NCI-H510A treated with DMSO at 0.1 percent for 48 hours (cell line): Measurements from ENCODE around the gene MGMT.

Experiments used
- DNase-seq: peaks from one replicate; lab custom pipeline; 2025; lab: John Stamatoyannopoulos, UW

Gene MGMT

DNA sequence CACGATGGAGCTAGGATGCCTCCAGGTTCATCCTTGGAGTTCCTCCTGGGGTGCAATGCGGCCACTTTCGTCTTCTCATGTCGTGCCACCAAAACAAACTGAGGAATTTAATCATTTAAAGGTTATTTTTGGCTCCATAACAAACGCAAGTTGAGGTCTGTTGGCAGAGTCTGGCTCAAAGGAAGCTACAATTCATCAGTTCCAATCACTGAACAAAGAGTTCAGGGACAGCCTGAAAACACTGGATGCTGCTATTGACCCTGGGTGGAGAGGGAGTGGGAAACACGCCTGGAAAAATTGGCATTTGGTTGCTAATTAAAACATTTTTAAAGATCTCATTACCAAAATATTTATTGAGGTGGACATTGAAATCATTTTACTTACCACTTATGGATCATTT, 11.4 kb upstream of the MGMT start:
- DNase-seq, result no peak

DNA sequence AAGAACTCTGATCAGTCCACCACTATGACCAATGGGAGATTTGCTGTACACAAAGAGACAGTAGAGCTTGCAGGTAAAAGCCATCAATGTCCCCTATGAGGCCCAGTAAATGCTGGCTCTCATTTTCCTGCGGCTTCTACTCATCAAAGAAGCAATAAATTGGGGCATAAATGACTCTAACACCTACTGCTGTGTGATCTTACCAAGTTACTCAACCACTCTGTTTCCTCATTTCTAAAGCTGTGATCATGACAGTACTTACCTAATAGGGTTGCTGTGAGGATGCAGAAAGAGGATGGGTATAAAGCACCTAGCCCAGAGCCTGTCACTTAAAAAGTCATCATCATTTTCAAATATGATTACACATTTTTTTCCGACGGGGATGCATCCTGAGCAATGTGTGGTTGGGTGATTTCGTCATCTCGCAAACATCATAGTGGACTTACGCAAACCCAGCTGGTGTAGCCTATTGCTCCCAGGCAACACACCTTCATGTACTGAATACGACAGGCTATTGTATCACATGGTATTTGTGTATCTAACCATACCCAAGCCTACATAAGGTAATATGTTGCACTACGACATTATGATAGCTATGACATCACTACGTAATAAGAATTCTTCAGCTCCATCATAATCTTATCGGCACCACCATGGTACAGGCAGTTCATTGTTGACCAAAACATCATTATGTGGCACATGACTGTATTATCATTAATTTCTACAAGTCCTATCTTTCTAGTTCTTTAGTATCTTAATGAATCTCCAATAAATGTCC, 7.1 kb upstream of the MGMT start:
- DNase-seq, result no peak

DNA sequence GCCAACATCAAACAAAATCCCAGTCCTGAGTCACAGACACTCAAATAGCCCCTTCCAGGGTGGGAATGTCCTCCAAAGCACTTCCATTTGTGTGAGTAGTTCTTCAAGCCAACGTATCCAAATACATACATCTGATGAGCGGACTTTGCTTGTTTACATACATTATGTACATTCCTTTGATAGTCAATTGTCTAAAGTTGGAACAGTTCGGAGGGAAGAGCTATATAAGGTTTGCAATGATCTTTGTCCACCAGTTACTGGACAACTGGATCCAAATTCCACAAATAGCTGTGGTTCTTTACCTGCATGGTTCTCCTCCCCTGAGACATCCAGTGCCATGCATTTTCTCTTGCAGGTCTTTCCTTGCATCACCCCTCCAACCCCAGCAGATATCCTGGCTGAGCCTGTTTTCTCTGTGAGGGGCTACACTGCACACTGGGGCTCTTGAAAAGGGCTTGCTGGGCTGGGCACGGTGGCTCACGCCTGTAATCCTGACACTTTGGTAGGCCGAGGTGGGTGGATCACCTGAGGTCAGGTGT, 4.7 kb upstream of the MGMT start:
- DNase-seq, result no peak

DNA sequence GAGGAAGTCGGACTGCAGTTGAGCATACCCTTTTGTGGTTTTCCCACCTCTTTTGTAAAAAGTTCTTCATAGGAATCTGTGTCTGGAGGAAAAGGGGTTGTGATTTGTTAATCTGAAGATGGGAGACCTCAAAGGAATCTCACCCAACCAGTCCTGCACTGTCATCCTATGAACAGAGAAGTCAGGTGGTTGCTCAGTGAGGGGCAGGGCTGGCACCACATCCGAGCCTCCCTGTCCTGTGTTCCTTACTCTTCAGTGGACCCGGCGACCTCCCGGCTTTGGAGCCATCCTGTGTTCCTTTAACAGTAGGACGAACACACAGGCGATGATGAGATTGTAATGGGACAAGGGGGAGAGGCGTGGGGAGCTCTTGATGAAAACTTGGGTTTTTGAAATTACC, 2.8 kb upstream of the MGMT start:
- DNase-seq, result no peak

DNA sequence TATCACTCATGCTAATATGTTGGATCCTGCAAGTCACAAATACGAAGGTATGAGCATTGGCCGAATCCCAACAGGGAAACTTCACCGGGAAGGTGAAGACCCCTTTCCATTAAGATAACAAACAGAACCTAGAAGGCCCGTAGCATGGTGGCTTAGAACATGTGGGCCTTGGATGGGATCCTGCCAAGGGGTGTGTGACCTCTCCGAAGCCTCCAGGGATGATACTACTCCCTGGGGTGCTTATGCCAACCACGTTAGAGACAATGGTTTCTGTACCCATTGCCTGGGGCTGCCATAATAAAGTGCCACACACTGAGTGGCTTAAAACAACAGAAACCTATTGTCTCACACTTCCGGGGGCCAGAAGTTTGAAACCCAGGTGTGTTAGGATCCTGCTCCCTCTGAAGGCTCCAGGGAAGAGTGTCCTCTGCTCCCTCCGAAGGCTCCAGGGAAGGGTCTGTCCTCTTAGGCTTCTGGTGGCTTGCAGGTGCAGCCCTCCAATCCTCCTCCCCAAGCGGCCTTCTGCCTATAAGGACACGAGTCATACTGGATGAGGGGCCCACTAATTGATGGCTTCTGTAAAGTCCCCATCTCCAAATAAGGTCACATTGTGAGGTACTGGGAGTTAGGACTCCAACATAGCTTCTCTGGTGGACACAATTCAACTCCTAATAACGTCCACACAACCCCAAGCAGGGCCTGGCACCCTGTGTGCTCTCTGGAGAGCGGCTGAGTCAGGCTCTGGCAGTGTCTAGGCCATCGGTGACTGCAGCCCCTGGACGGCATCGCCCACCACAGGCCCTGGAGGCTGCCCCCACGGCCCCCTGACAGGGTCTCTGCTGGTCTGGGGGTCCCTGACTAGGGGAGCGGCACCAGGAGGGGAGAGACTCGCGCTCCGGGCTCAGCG, 992 bp upstream of the MGMT start:
- DNase-seq, result no peak

DNA sequence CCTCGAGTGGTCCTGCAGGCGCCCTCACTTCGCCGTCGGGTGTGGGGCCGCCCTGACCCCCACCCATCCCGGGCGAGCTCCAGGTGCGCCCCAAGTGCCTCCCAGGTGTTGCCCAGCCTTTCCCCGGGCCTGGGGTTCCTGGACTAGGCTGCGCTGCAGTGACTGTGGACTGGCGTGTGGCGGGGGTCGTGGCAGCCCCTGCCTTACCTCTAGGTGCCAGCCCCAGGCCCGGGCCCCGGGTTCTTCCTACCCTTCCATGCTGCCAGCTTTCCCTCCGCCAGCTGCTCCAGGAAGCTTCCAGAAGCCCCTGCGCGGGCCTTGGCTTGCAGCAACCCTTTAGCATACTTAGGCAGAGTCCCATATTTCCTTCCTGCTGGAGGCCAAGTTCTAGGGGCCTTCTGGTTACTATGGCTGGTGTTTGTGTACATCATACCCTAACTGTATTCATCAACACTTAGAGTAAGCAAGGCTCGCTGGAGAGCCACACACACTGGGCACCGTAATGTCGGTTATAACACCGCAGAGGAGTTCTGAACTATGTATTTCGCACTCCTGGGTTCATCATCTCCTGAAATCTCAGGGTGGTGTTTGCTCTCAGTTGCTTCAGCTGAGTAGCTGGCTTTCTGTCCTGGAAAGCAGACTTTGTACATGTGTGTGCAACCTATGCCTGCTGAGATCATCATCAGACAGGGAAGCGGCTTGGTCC, 471 bp downstream of the MGMT start:
- DNase-seq, result no peak

GRCh38 chr10:129468187-129468586, 1.1 kb downstream of the MGMT start:
- DNase-seq, result no peak

DNA sequence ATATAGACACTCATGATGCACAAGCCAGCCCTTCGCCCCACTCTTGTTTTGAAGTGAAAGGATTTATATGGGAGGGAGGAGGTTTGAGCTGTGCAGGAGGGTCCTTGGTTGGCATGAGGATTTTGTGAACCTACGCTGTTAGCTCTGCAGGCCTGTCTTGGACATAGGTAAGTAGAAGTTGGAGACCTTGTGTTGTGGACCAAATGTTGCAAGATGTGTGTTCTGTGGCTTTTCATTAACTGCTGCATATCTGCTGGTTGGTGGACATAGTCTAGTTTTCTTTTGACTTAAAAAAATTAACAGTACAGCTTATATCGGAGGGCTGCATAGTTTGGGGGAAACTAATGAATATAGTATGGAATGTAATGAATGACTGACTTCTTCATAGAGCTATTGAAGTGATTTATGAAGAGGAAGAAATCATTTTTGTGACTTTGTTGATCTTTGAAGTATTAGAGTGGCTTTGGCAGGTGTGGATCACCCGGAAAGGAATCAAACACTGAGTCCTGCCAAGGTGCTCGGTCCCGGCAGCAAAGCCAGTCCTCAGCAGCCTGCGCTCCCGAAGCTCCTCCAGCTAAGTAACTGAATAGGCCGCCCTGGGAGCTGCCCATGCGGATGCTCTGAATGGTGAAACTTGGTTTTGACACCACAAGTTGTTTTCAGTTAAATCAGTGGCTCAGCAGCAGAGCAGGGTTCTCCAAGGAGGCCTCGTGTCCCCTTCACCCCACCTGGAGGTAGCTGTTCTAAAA, 3.2 kb downstream of the MGMT start:
- no peak for DNase-seq

- no peak for DNase-seq
Measured at GRCh38 chr10:129471447-129472175, 4.6 kb downstream of the MGMT start.

DNA sequence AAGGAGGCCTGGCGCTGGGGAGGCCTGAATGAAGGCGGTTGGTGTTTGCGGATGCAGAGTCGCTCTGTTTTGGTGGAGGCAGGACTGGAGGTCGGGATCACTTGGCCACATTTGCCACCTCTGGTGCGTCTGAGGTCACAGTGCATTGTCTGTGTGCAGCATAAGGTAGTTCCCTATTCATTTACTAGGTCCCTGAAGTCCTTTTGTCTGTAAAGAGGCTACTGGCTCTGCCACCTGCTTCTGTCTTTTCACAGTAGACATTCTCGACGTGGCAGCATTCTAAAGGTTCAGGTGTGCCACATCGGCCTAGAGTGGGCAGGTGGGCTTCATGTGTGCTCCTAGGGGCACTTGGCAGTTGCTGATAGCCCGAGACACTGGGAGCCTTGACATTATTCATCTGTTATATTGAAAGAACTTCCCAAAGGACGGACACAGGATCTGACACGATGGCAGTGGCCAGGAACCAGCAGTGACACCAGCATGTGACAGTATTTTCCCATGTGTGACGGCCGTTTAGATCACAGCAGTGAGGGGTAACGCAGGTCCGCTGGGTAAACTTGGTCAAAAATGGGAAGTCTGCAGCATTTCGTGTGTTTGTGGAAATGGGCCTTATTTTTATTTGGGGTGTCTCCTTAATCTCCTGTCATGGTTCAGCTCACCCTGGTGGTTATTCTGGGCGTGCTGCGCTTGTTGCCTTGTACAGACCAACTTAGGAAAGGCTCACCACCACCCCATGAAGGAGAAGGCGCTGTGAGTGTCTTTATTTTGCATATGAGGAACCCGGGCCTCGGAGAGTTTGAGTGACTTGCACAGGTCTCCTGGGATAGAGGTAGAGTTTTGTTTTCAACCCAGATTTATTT, 5.9 kb downstream of the MGMT start:
- DNase-seq, result no peak

DNA sequence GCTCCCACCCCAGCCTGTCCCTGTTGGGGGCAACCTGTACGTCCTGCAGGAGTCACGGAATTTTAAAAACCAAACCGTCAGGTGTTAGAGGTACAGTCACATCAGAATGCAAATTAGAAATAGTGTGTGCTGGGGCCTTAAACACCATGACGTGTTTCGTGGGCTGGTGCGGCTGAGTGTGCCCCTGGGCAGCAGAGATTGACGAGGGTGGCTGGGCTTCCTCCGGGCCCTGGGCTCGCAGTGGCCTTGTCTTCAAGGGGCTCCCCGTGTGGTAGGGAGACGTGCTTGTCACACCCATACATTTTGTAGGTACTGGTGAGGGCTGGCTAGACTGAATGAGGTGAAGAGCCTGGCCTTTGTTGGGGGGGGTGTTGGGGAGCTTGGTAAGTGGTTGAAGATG, 7.6 kb downstream of the MGMT start:
- no peak for DNase-seq

- DNase-seq, result no peak
Measured at GRCh38 chr10:129476431-129476830, 9.4 kb downstream of the MGMT start.

DNA sequence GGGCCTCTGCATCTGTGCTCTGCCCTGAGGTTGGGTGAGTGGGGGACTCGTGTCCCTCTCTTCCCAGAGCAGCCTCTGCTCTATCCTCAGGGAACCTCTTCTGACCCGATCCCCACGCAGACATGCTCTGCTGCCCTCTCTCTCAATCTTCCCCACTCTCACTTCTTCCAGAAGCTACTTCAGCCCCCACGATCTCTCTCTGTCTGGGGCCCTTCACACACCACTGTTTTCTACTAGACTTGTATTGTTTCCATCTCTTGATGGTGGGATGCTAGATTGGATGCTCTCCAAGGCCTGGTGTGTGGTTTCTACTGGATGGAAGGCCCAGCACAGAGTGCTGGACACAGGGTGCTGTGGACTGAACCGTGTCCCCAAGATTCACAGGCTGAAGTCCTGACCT, 10.0 kb downstream of the MGMT start:
- DNase-seq, result no peak

GRCh38 chr10:129481641-129482040, 14.6 kb downstream of the MGMT start:
- DNase-seq, result no peak

DNA sequence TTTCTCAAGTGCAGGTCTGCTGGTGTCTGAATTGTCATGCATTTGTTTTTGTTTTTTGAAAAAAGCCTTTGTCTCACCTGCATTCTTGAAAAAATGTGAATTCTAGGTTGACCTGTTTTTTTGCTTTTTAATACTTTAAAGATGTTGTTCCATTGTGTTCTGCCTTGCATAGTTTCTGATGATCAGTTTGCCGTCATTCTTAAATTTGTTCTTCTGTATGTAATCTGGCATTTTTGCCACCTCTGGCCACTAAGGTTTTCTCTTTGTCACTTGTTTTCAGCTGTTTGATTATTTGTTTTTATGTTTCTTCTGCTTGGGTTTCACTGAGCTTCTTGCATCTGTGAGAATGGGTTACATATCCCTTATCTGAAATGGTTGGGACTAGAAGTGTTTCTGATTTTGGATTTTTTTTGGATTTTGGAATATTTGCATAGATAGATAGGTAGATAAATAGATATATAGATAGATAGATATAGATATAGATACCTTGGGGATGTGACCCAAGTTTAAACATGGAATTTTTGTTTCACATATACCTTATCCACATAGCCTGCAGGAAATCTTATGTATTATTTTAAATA, 16.5 kb downstream of the MGMT start:
- DNase-seq, result no peak

DNA sequence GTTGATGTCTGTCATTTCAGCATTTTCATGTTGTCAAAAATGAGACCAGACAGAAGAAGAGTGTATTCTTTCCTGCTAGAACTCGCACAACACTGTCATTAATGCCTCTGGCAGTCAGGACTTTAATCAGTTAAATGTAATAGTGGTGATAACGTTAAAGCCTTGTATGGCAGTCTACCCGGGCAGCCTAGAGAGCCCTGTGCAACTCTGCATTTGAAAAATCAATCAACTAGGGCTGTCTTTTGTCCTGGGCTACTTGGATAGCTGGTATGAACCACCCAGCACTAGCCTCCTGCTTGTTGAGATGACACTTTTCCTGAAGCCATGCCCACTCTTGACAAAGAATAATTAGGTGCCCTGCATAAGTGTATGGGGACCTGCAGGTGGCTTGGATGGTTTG, 19.8 kb downstream of the MGMT start:
- no peak for DNase-seq

DNA sequence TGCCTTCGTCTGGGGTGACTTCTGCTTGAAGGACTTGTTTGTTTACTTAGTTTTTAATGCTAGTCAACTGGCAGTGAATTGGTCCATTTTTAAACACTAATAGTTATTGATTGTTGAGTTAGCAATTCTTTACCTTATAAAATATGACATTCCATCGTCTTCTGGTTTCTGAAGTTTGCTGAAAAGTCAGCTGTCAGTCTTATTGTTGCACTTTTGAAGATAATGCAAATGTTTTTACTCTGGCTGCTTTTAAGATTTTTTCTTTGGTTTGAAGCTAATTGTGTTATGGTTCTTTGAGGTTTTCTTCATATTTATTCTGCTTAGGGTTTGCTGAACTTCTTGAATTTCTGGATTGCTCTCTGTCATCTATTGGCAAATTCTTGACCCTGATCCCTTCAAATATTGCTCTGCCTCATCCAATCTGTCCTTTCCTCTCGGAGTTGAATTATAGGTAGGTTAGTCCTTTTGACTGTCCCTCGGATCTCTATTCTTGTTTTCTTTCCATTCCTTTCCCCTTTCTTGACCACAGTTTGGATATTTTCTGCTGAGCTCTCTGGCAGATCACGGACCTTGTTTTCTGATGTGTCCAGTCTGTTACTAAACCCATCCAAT, 24.2 kb downstream of the MGMT start:
- no peak for DNase-seq

GRCh38 chr10:129494176-129494575, 27.1 kb downstream of the MGMT start:
- no peak for DNase-seq

GRCh38 chr10:129494740-129495139, 27.7 kb downstream of the MGMT start:
- DNase-seq, result no peak
